Heart left ventricle (tissue), 16 donors: ENCODE measurements around the gene COL28A1. TPM values are rescaled to one million over a fixed set of nuclear protein-coding genes. Genes with fewer than 3 reads are reported as not detected.

Experiments used
- ATAC-seq, 4 donors: fragments of 200-7000 bp; cut with Tn5 transposase; one replicate each; pipeline ENCODE4 v1.9.1; 2020 to 2022; ENCODE audit warnings: moderate library complexity in 4 of 4, mild to moderate bottlenecking in 3 of 4, moderate number of reproducible peaks in 1 of 4
- DNase-seq, 5 donors: peaks; one replicate each; pipeline ENCODE4 v3.0.0-alpha.2; 2020
- H3K27ac ChIP-seq, 12 donors: fragments of 200-600 bp; sonication (generic) in 4 of 12; one replicate each; pipeline versions ENCODE4 v1.5.0 to v1.8.0; 2016 to 2022; ENCODE audit warnings: mild to moderate bottlenecking in 2 of 12
- H3K27me3 ChIP-seq, 9 donors: fragments of 200-600 bp; sonication (generic) in 2 of 9; one replicate each; pipeline versions ENCODE4 v1.5.1 to v1.8.0; 2016 to 2022; ENCODE audit warnings: mild to moderate bottlenecking in 3 of 9
- H3K36me3 ChIP-seq, 9 donors: fragments of 200-600 bp; sonication (generic) in 2 of 9; one replicate each; pipeline versions ENCODE4 v1.5.0 to v1.8.0; 2018 to 2022; ENCODE audit warnings: mild to moderate bottlenecking in 2 of 9
- H3K4me1 ChIP-seq, 12 donors: fragments of 200-600 bp; sonication (generic) in 4 of 12; one replicate each; pipeline versions ENCODE4 v1.5.0 to v1.8.0; 2016 to 2022; ENCODE audit warnings: mild to moderate bottlenecking in 3 of 12
- H3K4me3 ChIP-seq, 12 donors: fragments of 200-600 bp; sonication (generic) in 4 of 12; one replicate each; pipeline versions ENCODE4 v1.5.0 to v1.8.0; 2017 to 2022; ENCODE audit warnings: mild to moderate bottlenecking in 9 of 12, moderate library complexity in 4 of 12
- H3K9me3 ChIP-seq, 12 donors: fragments of 200-600 bp; sonication (generic) in 4 of 12; one replicate each; pipeline versions ENCODE4 v1.5.0 to v1.8.0; 2016 to 2022; ENCODE audit warnings: mild to moderate bottlenecking in 1 of 12
- POLR2A ChIP-seq, 2 donors: fragments of 450-650 bp; IDR thresholded peaks; one replicate each; pipeline ENCODE4 v1.6.1; 2017; ENCODE audit warnings: antibody characterized with exemption in 2 of 2, mild to moderate bottlenecking in 2 of 2, moderate library complexity in 2 of 2
- WGBS, 4 donors: extraction: QIAGEN DNeasy Blood & Tissue Kit in 2 of 4; methylation state at CpG; one replicate each; pipeline versions ENCODE4 v1.1.5 to v1.1.7; 2013 to 2018; 5-methylcytosine and 5-hydroxymethylcytosine counted together
- intact Hi-C, 10 donors: fragments of 100-400 bp; cut with DNase I; formaldehyde crosslinking; loops; one replicate each; pipeline versions ENCODE4 v1.11.1 to v1.14.2; 2022
- polyA plus RNA-seq, 2 donors: library from polyadenylated mRNA; stranded (reverse); fragments of 200-250 nt; gene quantifications; one replicate each; pipeline ENCODE4 v1.2.3, GENCODE V29; 2013
- total RNA-seq, 9 donors: library from RNA; depleted of rRNA in 2 of 9; stranded (reverse); fragments of >200 nt in 2 of 9; fragmentation: NEBNext Ultra II Directional in 3 of 9; extraction: Animal tissue kit (Norgen Biotek cat#: 25700) in 3 of 9; gene quantifications; one replicate each; pipeline versions ENCODE4 v1.1.0 to v1.2.4, GENCODE V29; 2016 to 2023
- TF ChIP-seq, protein P1 (sequence below), 12 donors: fragments of 200-600 bp; sonication (generic) in 4 of 12; IDR thresholded peaks; one replicate each; pipeline versions ENCODE4 v1.5.0 to v1.8.0; 2018 to 2022; ENCODE audit warnings: antibody characterized with exemption in 12 of 12, mild to moderate bottlenecking in 5 of 12
- donor health status: ischemic (EF 13 %, LVEDD 7.1; RV severe dilation, severe dysfunction).
- donor health status: healthy with polysubstance abuse.
- donor health status: DM: no; HTN: yes; CAD: no.
- donor health status: DM: no; HTN: no; CAD: no.
- donor health status: ischemic (EF 25% LVEDD 6.9; RV normal size, moderate dysfunction).
- donor health status: ischemic (EF 25% LVEDD 5.7; RV mildly dilated, moderate dysfunction).
- donor health status: healthy.
- donor health status: DM: yes; HTN: yes; CAD: no.
- donor health status: ischemic (EF 35%, LVEDD 5.7; RV mildly dilated, moderate dysfunction).
- donor health status: nonischemic (EF 11% LVEDD 7.7; RV severe dilation, severe dysfunction).
- donor health status: DM: yes; HTN: yes; CAD: no.
- donor health status: PGD.
- donor health status: ischemic (EF 29% LVEDD 5.4; RV normal size, mild dysfunction).
- donor health status: nonischemic (EF 23%, LVEDD 6.1; RV moderate dilation, normal function).

COL28A1 gene
- total and polyA plus RNA-seq, 11 donors = 0.28 to 4.4 (median 1.2) TPM

DNA sequence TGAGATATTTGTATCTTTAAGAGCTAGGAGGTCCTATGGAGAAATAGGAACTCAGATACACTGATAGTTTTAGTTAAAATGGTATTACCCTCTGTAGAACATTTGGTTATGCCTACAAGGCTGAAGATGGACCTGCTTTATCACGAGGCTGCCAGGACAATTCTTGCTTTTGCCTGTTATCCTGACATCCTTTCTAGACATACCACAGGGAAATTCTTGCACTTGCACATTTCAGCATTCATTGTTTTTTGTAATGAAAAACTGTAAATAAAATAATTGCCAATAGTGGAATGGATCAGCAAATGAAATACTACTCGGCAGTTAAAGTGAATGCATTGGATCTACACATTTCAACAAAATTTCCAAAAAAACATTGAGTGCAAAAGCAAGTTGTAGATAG lies 9.7 kb downstream of the COL28A1 start:
- Histone ChIP-seq H3K4me3 (no peak overlapping the region), H3K4me1 (no peaks in the 10 kb centered on the region), H3K9me3 (no peaks in the 10 kb centered on the region), H3K27me3 (no peaks in the 10 kb centered on the region), H3K36me3 (no peaks in the 10 kb centered on the region), H3K27ac (no peak overlapping the region)
- 90 to 95% (median 92%) methylated on average over 2 of the region's 2 CpGs for WGBS, 4 donors
- intact Hi-C loops = no loop called here
- DNase-seq (no peak), ATAC-seq (no peak)
- TF ChIP-seq, protein P1, sequence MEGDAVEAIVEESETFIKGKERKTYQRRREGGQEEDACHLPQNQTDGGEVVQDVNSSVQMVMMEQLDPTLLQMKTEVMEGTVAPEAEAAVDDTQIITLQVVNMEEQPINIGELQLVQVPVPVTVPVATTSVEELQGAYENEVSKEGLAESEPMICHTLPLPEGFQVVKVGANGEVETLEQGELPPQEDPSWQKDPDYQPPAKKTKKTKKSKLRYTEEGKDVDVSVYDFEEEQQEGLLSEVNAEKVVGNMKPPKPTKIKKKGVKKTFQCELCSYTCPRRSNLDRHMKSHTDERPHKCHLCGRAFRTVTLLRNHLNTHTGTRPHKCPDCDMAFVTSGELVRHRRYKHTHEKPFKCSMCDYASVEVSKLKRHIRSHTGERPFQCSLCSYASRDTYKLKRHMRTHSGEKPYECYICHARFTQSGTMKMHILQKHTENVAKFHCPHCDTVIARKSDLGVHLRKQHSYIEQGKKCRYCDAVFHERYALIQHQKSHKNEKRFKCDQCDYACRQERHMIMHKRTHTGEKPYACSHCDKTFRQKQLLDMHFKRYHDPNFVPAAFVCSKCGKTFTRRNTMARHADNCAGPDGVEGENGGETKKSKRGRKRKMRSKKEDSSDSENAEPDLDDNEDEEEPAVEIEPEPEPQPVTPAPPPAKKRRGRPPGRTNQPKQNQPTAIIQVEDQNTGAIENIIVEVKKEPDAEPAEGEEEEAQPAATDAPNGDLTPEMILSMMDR (IDR thresholded peaks at IDR 0.05) = no peak
- no peak for TF ChIP-seq POLR2A (IDR thresholded peaks at IDR 0.05)

DNA sequence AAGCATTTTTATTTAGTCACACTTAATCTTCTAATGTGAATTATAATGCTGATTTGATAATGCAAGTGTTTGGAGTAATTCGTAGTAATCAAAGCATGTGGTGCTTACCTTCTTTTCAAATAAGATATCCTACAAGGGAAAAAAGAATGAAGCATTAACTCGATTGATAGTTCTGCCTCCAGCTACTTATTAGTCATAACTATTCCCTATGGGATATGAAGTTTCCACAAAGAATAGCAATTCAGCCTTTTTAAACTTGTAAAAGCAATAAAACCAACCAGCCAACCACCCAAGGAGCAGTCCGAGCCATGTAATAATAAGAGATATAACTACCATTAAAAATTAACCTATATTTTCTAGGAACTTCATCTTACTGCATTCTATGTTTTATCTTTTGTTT lies 11.6 kb downstream of the COL28A1 start:
- H3K9me3 ChIP-seq = no peaks in the 10 kb centered on the region
- H3K27me3 ChIP-seq = no peaks in the 10 kb centered on the region
- no peaks in the 10 kb centered on the region for H3K36me3 ChIP-seq
- no peak overlapping the region for H3K27ac ChIP-seq
- 64 to 75% (median 69%) methylated on average over 3 of the region's 3 CpGs for WGBS, 4 donors
- no peak overlapping the region for H3K4me3 ChIP-seq
- no peaks in the 10 kb centered on the region for H3K4me1 ChIP-seq
- intact Hi-C loops = no loop called here
- ATAC-seq (no peak), DNase-seq (no peak)
- TF ChIP-seq, protein P1 (IDR thresholded peaks at IDR 0.05) = no peak
- TF ChIP-seq POLR2A (IDR thresholded peaks at IDR 0.05) = no peak

DNA sequence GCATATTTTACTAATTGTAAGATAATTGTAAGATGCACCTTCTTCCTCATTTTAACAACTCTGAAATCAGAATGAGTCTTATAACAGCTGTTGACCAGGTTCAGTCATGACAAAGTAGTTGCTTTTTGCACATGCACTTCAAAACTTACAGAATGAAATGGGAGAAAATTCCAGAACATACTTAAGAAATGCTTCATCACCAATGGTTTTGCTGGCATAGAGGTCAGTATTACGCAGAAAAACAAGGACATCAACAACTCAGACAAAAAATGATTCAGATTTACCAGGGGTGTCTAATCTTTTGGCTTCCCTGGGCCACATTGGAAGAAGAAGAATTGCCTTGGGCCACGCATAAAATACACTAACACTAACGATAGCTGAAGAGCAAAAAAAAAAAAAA lies 13.3 kb downstream of the COL28A1 start:
- Histone ChIP-seq H3K36me3 (no peaks in the 10 kb centered on the region), H3K9me3 (no peaks in the 10 kb centered on the region), H3K4me1 (no peaks in the 10 kb centered on the region), H3K4me3 (no peak overlapping the region), H3K27ac (no peak overlapping the region), H3K27me3 (no peaks in the 10 kb centered on the region)
- intact Hi-C loops = no loop called here
- WGBS, 4 donors = 79 to 89% (median 86%) methylated on average over 3 of the region's 3 CpGs
- no peak for ATAC-seq
- no peak for TF ChIP-seq POLR2A (IDR thresholded peaks at IDR 0.05)
- TF ChIP-seq, protein P1 (IDR thresholded peaks at IDR 0.05) = no peak
- DNase-seq = no peak

DNA sequence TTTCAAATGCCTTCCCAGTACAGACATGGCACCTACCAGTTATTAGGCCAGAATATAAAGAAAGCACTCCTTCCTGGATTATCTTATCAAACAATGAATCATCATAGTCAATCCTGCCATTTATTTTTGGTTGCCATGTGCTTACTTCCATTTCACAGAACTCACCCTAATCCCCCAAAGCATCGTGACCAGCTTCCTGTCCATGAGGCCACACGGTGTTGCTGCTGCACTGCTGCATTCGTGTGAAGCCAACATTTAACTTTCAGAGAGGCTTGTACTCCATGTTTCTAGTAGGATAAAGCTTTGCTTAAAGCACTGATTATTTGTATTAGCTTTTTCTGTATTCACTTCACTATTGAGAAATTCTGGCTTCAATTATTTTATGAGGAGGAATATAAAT lies 14.4 kb downstream of the COL28A1 start:
- no peaks in the 10 kb centered on the region for H3K9me3 ChIP-seq
- ATAC-seq (no peak), DNase-seq (no peak)
- TF ChIP-seq POLR2A (IDR thresholded peaks at IDR 0.05) = no peak
- TF ChIP-seq, protein P1 (IDR thresholded peaks at IDR 0.05) = no peak
- WGBS, 4 donors = 39 to 50% (median 45%) methylated on average over 3 of the region's 3 CpGs
- H3K27me3 ChIP-seq = no peaks in the 10 kb centered on the region
- H3K4me1 ChIP-seq = no peaks in the 10 kb centered on the region
- no peak overlapping the region for H3K4me3 ChIP-seq
- H3K27ac ChIP-seq = no peak overlapping the region
- no peaks in the 10 kb centered on the region for H3K36me3 ChIP-seq
- intact Hi-C loops = no loop called here
